ENCODE results near the gene GRM8. TPM values are rescaled to one million over a fixed set of nuclear protein-coding genes. Genes with fewer than 3 reads are reported as not detected.

The GRM8 gene
- total and polyA plus RNA-seq, 9 of the 15 experiments (the other 6 are each of a cell fraction or from before 2014, with no cell fraction given) = 0.13 TPM; not detected in 7

DNA sequence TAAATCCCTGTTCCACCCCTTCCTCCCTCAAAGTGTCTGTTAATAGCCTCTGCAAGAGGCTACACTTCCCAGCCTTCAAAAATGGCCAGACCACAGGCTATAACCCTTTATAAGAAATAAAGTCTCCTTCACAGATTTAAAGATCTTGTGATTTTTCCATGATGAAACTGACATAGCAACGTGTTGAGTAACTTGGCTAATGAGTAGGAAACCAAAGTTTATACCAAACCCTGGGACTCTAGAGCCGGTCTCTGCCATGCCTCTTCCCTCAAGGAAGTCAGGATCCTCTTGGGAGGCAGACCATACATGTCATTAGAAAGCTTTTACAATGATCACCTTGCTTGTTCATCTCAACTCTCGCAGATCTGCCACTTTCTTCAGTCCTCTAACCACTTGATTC lies 44.4 kb downstream of the GRM8 start:
- BruUV-seq (replicated peaks) = no TSS peak
- ChIA-PET POLR2A (no interaction called here), CTCF (ENCODE audit: low intra/inter-chr PET ratio) (no interaction called here)
- H4K20me1 ChIP-seq (replicated peaks; ENCODE audit: control insufficient read depth, insufficient read depth, low read length) = no peaks in the 10 kb centered on the region
- WGBS (ENCODE audit: insufficient coverage, low coverage, missing lambda C conversion rate) = 0% methylated on average over 3 of the region's 3 CpGs
- intact Hi-C loops (cut with micrococcal nuclease) (no loop called here), in situ Hi-C loops (cut with MboI) (no loop called here)
- no peak overlapping the region for H3K9ac ChIP-seq (ENCODE audit: insufficient read depth in 1 of 2, low read depth in 2 of 2, low read length in 2 of 2)
- no peaks in the 10 kb centered on the region for H3K4me1 ChIP-seq (replicated peaks in 1 of 2; ENCODE audit: control insufficient read depth in 2 of 2, insufficient read depth in 2 of 2, low read length in 2 of 2)
- no peaks in the 10 kb centered on the region for H3K9me1 ChIP-seq (ENCODE audit: control insufficient read depth, insufficient read depth, low read length)
- H3K9me3 ChIP-seq (replicated peaks; ENCODE audit: control insufficient read depth, insufficient read depth, low read depth, low read length) = no peaks in the 10 kb centered on the region
- H2AFZ ChIP-seq (ENCODE audit: low read depth, low read length) = no peak overlapping the region
- H3K79me2 ChIP-seq (ENCODE audit: control insufficient read depth, insufficient read depth, low read length) = no peaks in the 10 kb centered on the region
- no peak overlapping the region for H3K27ac ChIP-seq (ENCODE audit: extremely low read depth, low read depth, low read length)
- DNase-seq (ENCODE audit: extremely low read depth in 1 of 4, low spot score in 3 of 4) = no peak
- ATAC-seq = no peak
- H3K27me3 ChIP-seq (ENCODE audit: control insufficient read depth in 2 of 2, insufficient read depth in 2 of 2, low read length in 2 of 2) = no peaks in the 10 kb centered on the region
- H3K4me2 ChIP-seq (ENCODE audit: insufficient read depth, low read length) = no peak overlapping the region
- H3K36me3 ChIP-seq (ENCODE audit: control insufficient read depth, insufficient read depth, low read length) = no peaks in the 10 kb centered on the region
- FAIRE-seq = no peak
- no peak overlapping the region for H3K4me3 ChIP-seq
- TF ChIP-seq KLF1 (tag; IDR thresholded peaks at IDR 0.05) = no peak
- TF ChIP-seq CHD4 (IDR thresholded peaks at IDR 0.05; ENCODE audit: insufficient read depth, insufficient replicate concordance, low read depth, low read length, poor library complexity, severe bottlenecking) = no peak
- no peak for TF ChIP-seq STAT5B (CRISPR knock-in tag; IDR thresholded peaks at IDR 0.05)
- no peak for TF ChIP-seq SMARCB1 (IDR thresholded peaks at IDR 0.05; ENCODE audit: insufficient read length, low read depth)
- no peak for TF ChIP-seq ZNF197 (CRISPR knock-in tag; IDR thresholded peaks at IDR 0.05; ENCODE audit: low read depth)
- TF ChIP-seq, protein P1, sequence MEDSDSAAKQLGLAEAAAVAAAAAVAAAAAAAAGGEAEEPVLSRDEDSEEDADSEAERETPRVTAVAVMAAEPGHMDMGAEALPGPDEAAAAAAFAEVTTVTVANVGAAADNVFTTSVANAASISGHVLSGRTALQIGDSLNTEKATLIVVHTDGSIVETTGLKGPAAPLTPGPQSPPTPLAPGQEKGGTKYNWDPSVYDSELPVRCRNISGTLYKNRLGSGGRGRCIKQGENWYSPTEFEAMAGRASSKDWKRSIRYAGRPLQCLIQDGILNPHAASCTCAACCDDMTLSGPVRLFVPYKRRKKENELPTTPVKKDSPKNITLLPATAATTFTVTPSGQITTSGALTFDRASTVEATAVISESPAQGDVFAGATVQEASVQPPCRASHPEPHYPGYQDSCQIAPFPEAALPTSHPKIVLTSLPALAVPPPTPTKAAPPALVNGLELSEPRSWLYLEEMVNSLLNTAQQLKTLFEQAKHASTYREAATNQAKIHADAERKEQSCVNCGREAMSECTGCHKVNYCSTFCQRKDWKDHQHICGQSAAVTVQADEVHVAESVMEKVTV (CRISPR knock-in tag; IDR thresholded peaks at IDR 0.05) = no peak
- TF ChIP-seq ZNF311 (CRISPR knock-in tag; IDR thresholded peaks at IDR 0.05) = no peak

Data from K562 (cell line).